NCI-H2081 (cell line): Measurements from ENCODE around the gene CST9.

Experiments
- DNase-seq, 2 experiments: peaks; one replicate each; lab custom pipeline; 2025; lab: John Stamatoyannopoulos, UW

CST9 gene, protein sequence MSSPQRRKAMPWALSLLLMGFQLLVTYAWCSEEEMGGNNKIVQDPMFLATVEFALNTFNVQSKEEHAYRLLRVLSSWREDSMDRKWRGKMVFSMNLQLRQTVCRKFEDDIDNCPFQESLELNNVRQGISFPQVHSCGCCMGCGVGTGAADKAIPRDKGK

DNA sequence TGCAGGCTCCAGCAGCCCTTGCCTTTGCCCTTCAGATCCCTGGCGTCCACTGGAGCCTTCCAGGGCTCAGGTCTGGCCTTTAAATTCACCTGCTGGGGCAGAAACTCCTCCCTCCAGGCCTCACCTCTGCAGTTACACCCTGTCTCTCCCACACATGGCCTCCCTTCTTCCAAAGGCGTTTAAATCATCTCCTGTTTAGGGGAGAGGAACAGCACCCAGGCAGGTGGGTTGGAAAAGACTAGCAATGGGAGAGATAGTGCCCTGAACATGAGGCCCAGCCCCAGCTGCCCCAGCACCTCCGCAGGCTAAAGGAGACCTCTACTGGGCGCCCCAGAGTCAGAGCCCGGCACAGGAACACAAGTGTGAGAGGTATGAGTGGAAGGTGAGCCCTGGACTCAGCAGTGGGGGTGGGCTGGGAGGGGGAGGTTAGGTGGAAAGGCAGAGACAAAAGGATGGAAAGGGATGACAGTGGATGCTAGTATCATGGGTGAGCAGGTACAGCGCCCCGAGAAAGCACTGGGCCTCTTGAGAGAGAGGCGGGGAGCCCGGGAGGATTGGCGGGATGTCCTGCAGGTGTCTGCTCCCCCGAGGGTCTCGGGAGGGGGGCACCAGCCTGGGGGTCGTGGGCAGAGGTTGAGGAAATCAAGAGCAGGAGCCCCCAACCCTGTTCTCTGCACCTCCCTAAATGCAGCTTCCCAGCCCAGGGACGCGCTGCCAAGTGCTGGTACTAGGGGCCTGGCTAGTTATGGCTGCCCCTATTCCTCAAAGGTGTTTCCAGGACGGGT, at the start of gene CST9:
Gene CST9, minus strand, starts transcription at position 51 of the 785 bp plus-strand sequence. CDS start 53 bp downstream, outside the sequence.
- no peak for DNase-seq

DNA sequence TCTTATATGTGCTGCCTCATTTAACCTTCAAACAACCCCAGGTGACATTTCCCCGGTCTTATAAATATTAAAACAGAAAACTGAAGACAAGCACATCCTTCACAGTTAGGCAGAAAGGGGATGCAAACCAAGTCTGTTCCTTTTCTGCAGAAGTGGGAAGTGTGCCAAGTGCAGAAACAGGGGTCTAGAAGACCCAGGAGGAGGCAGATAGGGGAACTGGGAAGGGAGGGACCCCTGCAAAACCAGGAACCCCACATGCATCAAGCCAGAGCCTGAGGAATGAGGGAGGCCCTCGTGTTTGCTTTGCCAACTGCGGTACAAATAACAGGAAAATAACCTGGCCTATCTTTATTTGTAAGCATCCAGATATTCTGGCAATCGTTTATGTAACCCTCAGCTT, 49.0 kb upstream of the CST9 start:
- DNase-seq: no peak

DNA sequence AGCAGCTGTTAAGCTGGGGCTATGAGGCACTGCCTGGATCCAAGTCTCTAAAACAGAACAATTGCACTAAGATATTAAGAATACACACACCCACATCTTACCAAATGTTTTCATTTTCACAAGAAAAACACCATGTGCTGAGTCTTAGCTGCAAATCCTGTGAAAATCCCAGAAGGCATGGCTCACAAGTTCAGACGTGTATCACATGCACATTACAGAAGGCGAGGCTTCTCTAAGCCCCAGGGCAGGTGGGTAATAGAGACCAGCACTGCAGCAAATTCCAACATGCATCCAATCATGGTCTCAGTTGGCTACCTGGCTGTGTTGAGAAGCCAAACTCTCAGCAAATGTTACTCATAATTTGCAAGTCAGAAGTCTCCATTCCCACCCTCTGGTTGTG, 48.3 kb upstream of the CST9 start:
- DNase-seq: no peak

DNA sequence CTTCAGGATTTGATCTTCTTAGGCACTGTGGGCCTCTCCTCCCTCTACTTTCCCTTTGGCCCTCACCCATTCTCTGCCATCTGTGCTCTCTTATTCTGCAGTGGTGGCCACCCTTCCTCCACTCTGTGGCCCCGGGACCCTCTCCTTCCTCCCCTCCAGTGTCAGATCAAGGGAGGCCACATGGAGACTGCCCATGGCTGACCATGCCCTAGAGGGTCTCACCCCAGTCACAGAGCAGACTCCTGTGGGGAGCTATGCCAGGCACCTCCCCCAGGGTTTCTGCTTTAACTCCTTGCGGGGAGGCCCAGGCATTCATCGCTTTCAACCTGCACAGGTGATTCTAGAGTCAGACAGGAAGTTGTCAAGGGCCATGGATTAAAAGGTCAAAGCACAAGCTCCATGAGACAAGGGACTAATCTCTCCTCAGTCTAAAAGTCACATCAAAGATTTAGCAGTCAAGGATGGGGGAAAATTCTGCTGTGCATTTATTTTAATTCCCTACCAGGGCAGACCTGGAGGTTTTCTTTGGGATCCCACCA, 47.8 kb upstream of the CST9 start:
- no peak for DNase-seq

DNA sequence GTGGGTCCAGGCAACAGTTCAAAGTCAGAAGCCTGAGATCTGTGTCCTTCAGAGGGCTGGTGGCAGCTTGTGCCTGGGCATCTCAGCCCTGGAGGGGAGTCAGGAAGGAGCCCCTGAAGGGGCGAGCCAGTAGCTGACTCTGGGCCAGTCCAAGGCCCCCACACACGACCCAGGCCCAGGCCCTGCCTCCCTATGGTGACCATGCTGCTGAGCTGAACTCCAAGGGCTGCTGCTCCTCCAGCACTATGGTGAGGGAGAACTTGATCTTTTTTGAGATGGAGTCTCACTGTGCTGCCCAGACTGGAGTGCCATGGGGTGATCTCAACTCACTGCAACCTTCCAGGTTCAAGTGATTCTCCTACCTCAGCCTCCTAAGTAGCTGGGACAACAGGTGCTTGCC, 47.2 kb upstream of the CST9 start:
- DNase-seq: no peak

DNA sequence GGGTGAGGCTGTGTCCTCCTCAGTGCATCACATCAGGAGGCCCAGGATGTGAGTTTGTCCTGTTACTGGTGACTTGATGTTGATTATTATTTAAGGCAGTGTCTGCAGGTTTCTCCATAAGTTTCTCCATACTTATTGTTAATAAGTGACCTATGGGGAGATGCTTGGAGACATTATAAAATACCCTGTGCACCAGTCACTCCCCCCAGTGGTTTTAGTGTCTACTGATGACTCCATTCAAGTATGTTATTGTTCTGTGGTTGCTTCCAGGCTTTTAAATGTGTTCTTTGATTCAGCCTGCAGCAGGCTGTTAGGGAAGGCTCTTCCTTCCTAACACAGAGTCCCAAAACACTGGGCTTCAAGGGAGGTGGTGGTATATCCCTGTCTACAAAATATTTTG, 46.7 kb upstream of the CST9 start:
- no peak for DNase-seq

DNA sequence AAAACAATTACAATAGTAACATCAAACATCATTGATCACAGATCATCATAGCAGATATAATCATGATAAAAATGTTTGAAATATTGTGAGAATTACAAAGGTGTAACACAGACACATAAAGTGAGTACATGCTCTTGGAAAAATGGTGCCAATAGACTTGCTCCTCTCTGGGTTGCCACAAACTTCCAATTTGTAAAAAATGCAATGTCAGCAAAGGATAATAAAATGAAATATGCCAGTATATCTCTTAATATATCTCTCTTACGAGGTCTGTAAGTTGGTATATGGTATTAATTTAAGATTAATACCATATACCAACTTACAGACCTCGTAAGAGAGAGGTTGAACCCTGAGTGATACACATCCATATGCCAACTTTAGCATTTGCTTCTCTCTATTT, 45.4 kb upstream of the CST9 start:
- DNase-seq: no peak

DNA sequence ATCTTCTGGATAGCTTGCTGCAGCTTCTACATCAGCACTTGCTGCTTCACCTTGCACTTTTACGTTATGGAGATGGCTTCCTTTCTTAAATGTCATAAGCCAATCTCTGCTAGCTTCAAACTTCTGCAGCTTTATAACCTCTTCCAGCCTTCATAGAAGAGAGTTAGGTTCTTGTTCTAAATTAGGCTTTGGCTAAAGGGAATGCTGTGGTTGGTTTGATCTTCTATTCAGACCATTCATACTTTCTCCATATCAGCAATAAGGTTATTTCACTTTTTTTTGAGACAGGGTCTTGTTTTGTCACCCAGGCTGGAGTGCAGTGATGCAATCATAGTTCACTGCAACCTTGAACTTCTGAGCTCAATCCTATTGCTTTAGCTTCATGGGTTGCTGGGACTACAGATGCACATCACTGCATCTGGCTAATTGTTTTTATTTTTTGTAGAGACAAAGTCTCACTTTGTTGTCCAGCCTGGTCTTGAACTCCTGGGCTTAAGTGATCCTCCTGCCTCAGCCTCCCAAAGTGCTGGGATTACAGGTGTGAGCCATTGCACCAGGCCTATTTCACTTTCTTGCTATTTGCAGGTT, 44.2 kb upstream of the CST9 start:
- no peak for DNase-seq

DNA sequence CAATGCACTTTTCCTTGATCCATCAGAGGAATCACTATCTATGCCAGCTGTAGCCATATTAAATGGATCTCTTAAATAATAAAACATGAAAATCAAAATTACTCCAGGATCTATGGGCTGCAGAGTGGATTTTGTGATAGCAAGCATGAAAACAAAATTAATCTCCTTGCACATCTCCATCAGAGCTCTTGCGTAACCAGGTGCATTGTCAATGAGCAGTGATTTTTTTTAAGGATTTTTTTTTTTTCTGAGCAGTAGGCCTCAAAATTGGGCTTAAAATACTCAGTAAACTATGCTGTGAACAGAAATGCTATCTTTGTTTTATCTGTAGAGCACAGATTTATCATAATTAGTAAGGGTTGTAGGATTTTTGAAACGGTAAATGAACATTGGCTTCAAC, 43.5 kb upstream of the CST9 start:
- no peak for DNase-seq

DNA sequence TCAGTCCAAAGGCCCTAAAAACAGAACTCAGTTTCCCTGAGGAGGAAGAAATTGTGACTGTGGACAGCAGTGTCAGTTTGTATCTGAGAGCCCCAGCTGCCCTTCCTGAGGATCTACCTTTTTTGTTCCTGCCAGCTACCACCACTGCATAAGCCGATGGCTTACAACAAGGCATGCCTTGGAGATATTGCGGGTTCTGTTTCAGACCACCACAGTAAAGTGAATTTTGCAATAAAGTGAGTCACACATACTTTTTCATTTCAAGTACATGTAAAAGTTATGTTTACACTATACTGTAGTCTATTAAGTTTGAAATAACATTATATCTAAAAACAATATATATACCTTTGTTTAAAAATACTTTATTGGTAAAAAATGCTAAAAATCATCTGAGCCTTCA, 41.6 kb upstream of the CST9 start:
- no peak for DNase-seq

DNA sequence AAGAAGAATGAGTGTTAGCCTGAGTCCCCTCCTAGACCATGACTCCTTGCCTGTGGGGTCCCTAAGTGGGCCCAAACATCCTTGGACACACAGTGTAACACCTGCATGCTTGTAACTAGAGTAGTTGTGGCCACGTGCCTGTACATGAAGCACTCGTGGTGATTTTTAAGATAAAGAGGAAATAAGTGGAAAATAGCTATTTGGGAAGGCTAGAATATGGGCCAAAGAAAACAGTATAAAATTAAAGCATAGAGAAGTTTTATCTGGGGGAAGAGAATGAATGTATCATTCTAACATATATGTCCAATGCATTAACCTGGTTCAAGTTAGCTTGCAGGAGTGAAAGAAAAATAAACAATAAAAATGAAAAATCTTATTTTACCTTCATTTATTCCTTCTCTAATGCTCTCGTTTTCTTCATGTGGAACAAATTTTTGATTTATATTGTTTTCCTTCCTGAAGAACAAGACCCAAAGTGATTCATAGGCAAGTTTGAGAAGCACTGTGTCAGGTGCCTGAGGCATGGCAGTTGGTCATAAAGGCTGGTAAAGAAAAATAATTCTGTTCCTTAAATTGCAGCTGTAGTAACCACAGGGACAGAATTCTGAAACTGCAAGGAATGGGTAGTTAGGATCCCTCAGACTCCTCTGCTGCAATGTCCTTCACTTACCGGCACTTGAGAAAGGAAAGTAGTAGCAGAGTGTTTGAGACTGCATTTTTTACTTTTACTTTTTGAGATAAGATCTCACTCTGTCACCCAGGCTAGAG, 40.6 kb upstream of the CST9 start:
- DNase-seq: no peak

DNA sequence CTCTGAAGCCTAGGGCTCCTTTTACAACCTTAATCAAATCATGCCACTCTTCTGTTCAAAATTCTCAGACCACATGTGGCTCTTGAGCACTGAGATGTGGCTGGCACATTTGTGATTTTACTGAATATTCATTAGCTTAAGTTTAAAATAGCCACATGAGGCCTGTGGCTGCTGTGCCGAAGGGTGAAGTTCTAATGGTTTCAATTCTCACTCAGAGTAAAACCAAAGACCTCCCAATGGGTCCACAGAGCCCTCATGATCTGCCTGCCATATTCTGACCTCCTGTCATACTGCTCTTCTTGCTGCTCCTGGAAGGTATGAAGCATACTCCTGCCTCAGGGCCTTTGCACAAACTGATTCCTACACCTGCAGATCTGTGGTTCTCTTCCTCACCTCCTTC, 39.9 kb upstream of the CST9 start:
- no peak for DNase-seq

DNA sequence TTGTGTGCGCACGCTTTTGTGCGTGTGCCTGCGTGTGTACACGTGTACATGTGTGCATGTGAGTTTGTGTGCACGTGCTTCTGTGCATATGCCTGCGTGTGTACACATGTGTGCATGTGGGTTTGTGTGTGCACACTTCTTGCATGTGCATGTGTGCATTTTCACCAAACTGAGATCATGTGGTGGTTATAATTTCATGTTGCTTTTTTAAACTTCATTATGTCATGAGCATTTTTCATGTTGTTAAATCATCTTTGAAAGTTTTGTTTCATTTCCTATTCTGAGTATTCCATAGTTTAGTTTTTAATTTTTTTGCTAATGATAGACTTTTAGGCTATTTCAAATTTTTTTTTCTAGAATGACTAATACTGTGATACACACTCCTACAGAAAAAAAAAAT, 38.4 kb upstream of the CST9 start:
- DNase-seq: no peak

DNA sequence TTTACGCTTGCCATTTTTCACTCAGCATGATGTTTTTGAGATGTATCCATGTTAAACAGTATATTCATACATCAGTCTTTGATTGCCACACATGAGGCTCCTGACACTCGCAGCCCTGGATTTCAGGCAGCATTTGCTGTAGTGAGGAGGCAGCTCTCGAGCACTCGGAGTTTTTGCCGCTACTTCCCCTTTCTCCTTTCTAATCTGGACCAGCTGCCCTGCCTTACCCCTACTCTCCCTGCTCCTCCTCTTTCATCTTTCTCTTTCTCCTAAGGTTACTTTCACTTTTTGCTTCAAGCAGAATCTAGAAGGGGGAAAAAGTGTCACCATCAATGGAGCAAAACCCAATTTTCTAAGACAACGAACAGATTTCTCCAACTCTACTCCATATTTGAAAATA, 37.9 kb upstream of the CST9 start:
- no peak for DNase-seq

DNA sequence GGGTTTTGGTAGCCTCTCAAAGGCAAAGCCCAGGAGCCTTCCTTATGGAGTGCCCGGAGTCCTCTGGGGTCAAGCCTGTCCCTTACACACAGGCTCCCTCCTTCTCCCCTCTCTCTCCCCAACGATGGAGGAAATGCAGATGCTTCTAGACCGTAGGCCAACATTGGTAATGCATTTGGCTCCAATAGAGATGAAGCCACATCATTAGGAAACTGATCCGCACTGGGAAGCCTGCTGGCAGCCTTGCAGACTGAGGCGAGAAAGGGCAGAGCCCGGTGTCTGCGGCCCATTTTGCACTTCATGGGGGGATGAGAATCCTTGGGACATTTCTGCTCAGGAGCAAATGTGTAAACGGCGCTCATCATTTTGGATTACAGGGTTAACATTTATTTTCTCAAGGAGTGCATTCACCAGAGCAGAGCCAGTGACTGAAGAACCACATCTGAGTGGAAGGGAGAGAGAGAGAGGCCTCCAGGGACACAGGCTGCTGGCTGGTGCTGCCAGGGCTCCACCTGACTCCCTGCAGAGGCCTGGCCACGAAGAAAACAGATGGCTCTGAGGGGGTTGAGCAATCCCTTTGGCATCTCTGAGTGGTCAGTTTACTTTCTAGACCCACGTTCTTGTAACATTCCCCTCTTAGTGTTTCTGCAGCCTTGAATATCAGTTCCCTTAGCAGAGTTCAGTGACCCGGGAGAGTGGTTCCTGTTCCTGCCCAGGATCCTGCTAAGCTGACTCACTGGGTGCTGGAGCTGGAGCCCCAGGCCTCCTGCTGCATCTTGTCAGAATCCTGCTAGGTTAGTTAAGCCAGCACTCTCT, 36.4 kb upstream of the CST9 start:
- no peak for DNase-seq

DNA sequence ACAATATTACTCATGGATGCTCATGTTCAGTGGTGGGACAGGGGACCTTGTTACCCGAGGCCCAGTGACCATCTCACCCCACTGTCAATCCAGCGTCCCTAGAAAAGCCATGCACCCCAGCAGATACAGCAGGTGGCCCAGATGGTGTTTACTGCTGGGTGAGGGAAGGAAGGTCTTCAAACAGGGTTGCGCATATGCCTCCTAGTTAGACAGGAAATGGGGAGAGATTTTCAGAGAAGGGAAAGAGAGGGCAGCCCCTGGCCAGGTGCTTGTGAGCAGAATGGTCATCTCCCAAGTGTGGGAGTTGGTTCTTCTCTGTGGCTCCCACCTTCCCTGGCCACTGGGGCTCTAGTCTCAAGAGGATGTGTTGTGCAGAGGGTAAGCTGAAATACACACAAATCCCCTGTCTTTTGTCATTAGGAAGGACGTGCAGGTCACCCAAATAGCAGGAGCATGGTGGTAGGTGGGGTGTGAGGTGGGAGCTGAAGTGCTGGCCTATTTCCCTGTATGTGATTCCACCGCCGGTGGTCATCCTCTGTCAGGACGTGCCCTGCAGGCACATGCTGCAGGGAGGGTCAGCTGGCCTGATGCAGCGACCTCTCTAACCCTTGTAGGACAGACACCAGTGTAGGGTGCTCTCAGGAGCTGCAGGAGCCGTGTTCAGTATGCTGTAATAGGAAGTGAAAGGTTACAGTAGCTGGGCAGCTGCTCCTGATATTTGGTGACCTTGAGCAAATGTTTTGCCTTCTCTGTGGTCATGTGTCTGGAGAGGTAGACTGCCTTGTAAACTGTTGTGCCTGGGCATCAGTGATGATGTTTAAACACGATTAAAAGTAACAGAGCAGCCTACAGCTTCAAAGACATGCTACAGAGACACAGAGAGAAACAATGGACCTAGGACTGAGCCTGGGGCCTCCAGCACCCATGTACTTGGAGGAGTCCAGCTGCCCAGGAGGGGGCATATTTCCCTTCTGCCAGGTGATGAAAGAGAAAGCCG, 35.3 kb upstream of the CST9 start:
- DNase-seq: no peak

DNA sequence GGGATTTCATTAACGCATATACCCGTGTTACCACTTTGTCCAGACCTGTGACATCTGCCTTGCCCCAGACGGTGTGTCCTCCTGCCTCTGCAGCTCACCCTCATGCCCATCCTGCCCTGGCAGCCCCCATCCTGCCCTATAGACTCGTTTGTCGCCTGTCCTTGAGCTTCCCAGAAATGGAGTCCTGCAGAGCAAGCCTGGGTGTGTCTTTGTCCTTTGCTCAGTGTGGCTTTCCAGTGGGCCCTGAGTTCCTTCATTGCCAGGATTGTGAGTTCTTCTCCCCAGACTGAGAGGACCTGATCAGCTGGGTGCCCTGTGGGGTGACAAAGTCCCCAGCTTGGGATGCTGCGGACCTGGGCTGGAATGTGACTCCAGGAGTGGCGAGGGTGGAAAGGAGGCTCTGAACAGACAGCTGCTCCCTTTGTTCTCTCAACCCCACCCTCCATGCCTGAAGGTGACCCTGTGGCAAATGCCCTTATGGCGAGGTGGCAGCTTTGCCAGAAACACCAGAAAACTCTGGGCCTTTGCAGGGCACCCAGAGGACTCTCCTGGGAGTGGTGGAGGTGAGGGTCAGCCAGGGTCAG, 34.4 kb upstream of the CST9 start:
- DNase-seq: no peak

DNA sequence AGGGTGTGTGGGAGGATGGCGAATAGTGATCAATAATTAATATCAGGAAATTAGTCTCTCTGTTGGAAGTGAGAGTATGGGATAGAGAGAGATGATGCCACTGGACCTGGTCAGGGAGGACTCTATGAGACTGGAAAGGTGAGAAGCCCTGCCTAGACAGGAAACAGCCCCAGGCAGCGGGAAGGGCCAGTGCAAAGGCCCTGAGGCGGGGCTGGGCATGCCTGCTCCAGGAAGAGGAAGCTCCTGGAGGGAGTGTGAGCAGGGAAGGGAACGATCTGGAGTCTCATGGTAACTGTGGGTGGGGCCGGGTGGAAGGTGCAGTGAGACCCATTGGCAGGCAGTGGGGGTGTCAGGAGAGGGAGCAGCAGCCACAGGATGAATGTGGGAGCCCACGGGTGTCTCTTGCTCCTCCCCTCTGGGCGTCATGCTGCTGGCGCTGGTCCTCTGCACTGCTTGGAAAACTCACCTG, 33.8 kb upstream of the CST9 start:
- no peak for DNase-seq

DNA sequence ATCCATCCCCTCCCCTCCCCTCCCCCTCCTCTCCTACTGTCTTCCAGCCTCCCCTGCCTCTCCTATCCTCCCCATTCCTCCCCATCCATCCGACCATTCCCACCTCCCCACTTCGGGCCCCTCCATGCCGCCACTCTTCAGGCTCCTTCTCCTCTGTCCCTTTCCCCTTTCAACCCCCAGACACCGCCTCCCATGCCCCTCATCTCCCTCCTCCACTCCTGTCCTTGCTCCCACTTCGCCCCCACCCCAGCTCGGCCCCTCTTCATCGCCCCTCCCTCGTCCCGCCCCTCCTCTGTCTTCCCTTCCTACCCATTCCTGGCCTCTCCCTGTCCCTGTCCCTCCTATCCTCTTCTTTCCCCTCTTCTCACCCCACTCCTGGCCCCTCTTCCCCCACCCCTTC, 32.6 kb upstream of the CST9 start:
- DNase-seq: no peak
